Cardiac fibroblast (primary cell): ENCODE measurements around the gene COL11A2.

Experiments used
- DNase-seq, 2 donors: peaks; one replicate each; pipeline versions ENCODE4 v3.0.0 to v3.0.0-alpha.2; 2010; ENCODE audit warnings: low read depth in 2 of 2
- H3K4me3 ChIP-seq, 2 donors: replicated peaks in 1 of 2; 1 replicate in 1 of 2; 2 replicates in 1 of 2; pipeline ENCODE4 v1.5.1; 2011; ENCODE audit warnings: low read depth in 2 of 2, low read length in 2 of 2, mild to moderate bottlenecking in 2 of 2, moderate library complexity in 1 of 2
- TF ChIP-seq, protein P1 (sequence below): IDR thresholded peaks from one replicate; pipeline ENCODE4 v1.5.1; 2011; ENCODE audit warnings: low read depth, mild to moderate bottlenecking, low read length, inconsistent platforms

The COL11A2 gene

GRCh38 chr6:33171016-33171879 lies 21.0 kb downstream of the COL11A2 start:
- DNase-seq, result no peak
- H3K4me3 ChIP-seq, result no peak overlapping the region
- TF ChIP-seq, protein P1, sequence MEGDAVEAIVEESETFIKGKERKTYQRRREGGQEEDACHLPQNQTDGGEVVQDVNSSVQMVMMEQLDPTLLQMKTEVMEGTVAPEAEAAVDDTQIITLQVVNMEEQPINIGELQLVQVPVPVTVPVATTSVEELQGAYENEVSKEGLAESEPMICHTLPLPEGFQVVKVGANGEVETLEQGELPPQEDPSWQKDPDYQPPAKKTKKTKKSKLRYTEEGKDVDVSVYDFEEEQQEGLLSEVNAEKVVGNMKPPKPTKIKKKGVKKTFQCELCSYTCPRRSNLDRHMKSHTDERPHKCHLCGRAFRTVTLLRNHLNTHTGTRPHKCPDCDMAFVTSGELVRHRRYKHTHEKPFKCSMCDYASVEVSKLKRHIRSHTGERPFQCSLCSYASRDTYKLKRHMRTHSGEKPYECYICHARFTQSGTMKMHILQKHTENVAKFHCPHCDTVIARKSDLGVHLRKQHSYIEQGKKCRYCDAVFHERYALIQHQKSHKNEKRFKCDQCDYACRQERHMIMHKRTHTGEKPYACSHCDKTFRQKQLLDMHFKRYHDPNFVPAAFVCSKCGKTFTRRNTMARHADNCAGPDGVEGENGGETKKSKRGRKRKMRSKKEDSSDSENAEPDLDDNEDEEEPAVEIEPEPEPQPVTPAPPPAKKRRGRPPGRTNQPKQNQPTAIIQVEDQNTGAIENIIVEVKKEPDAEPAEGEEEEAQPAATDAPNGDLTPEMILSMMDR, result no peak

GRCh38 chr6:33170176-33171015 lies 21.9 kb downstream of the COL11A2 start:
- no peak for DNase-seq
- no peak overlapping the region for H3K4me3 ChIP-seq
- TF ChIP-seq, protein P1, result no peak

- H3K4me3 ChIP-seq, result no peak overlapping the region
- DNase-seq, result no peak
- TF ChIP-seq, protein P1, result no peak
These were observed 22.7 kb downstream of the COL11A2 start for GRCh38 chr6:33169291-33170175.

DNA sequence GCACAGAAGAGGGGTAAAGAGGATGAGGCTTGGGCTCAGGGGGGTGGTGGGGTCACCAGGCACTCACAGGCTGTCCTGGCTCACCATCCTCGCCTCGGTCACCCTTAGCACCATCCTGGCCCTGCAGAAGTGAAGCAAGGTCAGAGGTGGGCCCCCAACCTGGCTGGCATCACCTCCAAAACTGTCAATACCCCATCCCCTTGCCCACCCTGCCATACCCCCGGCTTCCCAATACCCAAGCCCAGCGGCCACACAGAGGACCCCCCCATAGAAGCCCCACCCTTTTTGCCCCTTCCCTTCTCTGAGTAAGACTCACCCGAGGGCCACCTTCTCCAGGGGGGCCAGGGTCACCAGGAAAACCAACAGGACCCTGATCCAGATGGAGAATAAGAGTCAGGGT lies 23.6 kb downstream of the COL11A2 start:
- no peak overlapping the region for H3K4me3 ChIP-seq
- TF ChIP-seq, protein P1, result no peak
- no peak for DNase-seq

- DNase-seq, result no peak
- H3K4me3 ChIP-seq, result no peak overlapping the region
- TF ChIP-seq, protein P1, result no peak
These were observed 24.0 kb downstream of the COL11A2 start for GRCh38 chr6:33168284-33168601.
